Hippocampal formation (tissue), 2 donors: Measurements from ENCODE around the gene CCDC18.
"Not testable (repeated sequence)": the region's sequence is repeated elsewhere in the genome, so short reads cannot be mapped to it uniquely, and the experiment has no call there.

ENCODE experiments used
- DNase-seq, 2 donors: peaks; one replicate each; lab custom pipeline; 2025; lab: John Stamatoyannopoulos, UW

Gene CCDC18

GRCh38 chr1:93180723-93181613 lies at the start of gene CCDC18:
CCDC18 (plus strand) TSS chr1:93180724; CDS start chr1:93183362, 2,638 bp downstream.
- DNase-seq = no peak

DNA sequence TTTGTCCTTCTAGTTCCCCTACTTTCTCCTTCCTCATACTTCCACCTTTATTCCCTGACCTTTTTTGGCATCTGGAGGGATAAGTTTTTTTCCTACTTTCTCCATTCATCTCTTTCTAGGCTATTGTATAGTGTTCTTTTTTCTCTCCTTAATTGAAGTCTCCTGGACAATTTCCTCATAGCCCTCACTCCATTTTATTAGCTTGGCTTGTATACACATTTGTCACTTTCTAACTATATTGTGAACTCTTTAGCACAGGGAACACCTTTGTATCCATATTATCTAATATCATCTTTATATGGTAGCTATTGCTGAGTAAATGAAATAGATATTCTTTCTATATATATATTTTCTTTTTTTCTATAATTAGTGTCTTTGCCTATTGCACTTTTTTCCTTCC lies 47.9 kb upstream of the CCDC18 start:
- DNase-seq = no peak

- DNase-seq = no peak
Measured at GRCh38 chr1:93136445-93136844, 44.1 kb upstream of the CCDC18 start.

DNA sequence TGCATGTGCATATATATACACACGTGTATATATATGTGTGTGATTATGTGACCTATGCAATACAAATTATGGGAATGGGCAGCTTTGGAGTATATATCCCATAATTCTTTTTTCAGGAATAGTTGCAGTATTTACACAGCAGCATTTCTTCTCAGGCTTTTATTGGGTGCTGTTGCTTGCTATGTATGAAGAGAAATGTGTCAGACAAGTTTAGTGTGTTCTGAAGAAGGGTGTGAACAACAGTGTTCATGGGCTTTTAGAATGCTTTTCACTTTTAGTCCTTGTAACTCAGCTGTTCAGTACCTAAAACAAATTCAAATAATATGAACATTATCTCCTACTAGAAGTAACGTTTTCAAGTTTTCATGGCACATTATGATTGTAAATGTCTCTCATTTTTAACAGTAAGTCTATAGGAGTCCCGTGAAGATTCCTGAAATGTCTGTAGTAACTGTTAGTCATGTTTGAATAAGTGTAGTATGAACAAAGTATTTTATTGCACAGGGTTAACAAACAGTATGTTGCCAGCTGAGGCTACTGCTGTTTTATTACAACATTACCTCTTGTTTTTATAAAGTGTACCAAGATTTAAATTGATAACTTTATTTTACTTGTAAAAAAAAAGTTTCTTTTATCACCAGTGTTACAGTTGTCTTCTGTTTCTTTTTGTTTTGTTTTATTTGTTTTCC lies 42.8 kb upstream of the CCDC18 start:
- DNase-seq = no peak

GRCh38 chr1:93140106-93140505 lies 40.4 kb upstream of the CCDC18 start:
- no peak for DNase-seq

DNA sequence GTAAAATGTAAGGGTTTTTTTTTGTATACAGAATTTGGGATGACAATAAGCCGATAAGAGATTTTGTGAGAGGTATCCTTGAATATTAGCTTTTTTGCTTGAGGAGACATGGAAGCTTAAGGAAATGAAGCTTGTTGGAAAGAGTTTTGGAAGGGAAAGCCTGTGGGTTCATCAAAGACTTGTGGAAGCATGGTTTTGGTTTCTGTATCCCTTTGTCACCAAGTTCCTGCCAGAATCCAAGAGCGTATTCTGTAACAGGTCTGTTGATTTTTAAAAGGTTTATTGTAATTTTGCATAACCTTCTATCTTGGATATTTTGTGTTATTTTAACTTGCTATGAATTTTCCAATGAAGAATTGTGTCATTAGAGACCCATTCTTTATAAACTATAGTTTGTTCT lies 38.4 kb upstream of the CCDC18 start:
- DNase-seq = no peak

- DNase-seq = no peak
Measured at GRCh38 chr1:93143136-93143535, 37.4 kb upstream of the CCDC18 start.

- no peak for DNase-seq
Measured at GRCh38 chr1:93143769-93144168, 36.8 kb upstream of the CCDC18 start.

DNA sequence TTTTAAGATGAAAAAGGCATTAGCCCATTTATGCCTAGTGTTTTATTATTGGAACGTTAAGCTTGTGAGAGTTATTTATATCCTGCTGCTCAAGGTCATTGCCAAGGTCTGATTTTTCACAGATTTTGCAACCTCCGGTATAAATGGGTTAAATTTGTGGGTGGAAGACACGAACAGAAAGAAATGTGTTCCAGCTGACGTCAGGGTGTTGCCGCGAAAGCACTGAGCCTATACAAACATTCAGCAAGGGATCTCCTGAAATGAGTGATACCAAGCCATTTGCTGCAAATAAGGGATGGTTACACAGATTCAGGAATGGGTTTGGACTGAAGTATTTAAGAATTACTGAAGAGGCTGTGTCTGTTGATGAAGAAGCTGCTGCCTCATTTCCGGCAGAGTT lies 32.5 kb upstream of the CCDC18 start:
- DNase-seq = no peak

DNA sequence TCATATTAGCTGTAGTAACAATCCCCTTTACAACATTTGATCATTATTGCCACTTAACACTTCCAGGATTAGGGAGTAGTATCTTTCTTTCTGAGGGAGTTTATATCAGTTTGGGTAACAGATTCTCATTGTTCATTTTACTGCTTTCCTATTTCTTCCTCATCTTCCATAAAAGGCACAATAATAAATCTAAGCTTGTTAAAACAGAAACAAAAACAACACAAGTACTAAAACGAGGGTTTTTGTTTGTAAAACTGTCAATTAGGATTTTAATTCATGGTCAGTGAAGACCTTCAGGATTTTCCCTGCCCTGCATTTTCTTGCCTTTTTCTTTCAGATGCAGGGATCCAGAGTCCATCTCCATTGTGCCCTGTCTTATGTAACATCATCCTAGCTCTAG lies 29.8 kb upstream of the CCDC18 start:
- DNase-seq = no peak

- DNase-seq = no peak
Measured at GRCh38 chr1:93151474-93151873, 29.1 kb upstream of the CCDC18 start.

- DNase-seq = no peak
Measured at GRCh38 chr1:93152835-93153234, 27.7 kb upstream of the CCDC18 start.

GRCh38 chr1:93154898-93155297 lies 25.6 kb upstream of the CCDC18 start:
- DNase-seq = no peak

DNA sequence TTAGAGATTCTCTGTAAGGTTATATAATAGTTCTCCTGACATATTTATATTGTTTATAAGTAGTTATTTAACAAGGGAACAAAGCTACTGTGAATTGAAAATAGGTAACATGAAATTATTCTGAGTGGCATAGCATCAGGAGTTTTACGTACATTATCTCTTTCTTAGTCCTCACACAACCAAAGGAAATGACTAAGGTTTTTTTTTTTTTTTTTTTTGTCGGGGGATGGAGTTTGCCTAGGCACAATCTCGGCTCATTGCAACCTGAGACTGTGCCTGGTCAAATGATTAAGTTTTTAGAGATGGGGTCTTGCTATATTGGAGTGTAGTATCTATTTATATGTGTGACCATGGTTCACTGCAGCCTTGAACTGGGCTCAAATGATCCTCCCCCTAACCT lies 25.2 kb upstream of the CCDC18 start:
- DNase-seq = no peak

DNA sequence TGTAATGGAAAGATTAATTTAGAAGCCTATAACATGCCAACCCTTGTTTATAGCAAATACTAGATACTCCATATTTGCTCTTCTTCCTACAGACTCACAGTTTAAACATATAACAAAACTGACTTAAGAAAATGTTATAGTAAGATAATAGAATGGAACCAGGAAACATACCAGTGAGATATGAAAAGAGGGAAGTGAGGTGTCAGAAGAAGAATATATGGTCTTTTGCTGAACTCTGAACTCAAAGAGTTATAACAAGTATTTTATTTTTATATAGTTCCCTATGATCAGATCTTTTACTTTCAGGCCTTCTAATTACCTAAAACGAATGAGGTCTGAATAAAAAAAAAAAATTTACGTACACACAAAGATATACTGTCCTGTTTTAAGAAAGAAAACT lies 21.2 kb upstream of the CCDC18 start:
- DNase-seq = no peak

GRCh38 chr1:93163314-93163713 lies 17.2 kb upstream of the CCDC18 start:
- DNase-seq = not testable (repeated sequence)

- DNase-seq = no peak
Measured at GRCh38 chr1:93164816-93165215, 15.7 kb upstream of the CCDC18 start.

- DNase-seq = not testable (repeated sequence)
Measured at GRCh38 chr1:93165895-93166294, 14.6 kb upstream of the CCDC18 start.

DNA sequence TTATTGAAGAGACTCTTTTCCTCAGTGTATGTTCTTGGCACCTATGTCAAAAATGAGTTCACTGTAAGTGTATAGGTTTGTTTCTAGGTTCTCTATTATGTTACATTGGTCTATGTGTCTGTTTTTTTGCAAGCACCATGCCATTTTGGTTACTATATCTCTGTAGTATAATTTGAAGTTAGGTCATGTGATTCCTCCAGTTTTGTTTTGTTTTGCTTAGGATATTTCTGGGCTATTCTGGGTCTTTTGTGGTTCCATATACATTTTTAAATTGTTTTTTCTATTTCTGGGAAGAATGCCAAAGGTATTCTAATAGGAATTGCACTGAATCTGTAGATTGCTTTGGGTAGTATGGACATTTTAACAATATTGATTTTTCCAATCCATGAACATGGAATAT lies 13.5 kb upstream of the CCDC18 start:
- no peak for DNase-seq

DNA sequence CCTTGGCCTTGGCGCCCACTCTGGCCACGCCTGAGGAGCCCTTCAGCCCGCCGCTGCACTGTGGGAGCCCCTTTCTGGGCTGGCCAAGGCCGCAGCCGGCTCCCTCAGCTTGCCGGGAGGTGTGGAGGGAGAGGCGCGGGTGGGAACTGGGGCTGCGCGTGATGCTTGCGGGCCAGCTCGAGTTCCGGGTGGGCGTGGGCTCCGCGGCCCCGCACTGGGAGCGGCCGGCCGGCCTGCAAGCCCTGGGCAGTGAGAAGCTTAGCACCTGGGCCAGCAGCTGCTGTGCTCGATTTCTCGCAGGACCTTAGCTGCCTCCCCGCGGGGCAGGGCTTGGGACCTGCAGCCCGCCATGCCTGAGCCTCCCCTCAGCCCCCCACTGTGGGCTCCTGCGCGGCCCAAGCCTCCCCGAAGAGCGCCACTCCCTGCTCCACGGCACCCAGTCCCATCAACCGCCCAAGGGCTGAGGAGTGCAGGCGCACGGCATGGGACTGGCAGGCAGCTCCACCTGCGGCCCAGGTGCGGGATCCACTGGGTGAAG lies 10.3 kb upstream of the CCDC18 start:
- DNase-seq = not testable (repeated sequence)

- DNase-seq = no peak
Measured at GRCh38 chr1:93171549-93172034, 8.9 kb upstream of the CCDC18 start.

DNA sequence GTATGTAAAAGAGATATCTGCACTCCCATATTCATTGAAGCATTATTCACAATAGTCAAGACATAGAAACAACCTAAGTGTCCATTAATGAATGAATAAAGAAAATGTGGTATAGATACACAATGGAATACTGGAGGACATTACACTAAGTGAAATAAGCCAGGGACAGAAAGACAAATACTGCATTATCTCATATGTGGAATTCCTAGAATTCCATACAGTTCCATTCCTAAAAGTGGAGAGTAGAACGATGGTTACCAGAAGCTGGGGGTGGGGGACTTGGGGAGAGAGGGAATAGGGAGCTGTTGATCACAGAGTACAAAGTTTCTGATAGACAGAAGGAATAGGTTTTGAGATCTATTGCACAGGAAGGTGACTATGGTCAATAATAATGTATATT lies 7.7 kb upstream of the CCDC18 start:
- no peak for DNase-seq

GRCh38 chr1:93174638-93175037 lies 5.9 kb upstream of the CCDC18 start:
- not testable (repeated sequence) for DNase-seq
